Activated CD4-positive, alpha-beta T cell treated with anti-CD3 and anti-CD28 coated beads, Interleukin-2, Interleukin-4, amounts not matched to agents 100 ng/mL and 50 ng/mL, durations not matched to agents 16 hours and 8 hours (primary cell): ENCODE measurements around the gene ZNF865.
A peak's percentile ranks its signal among the peaks of the same experiment; 100 is the strongest.

Experiments
- DNase-seq: peaks from one replicate; pipeline ENCODE4 v3.0.0-alpha.2; 2020; ENCODE audit warnings: low spot score

Gene ZNF865

GRCh38 chr19:55623561-55623960, 18.1 kb downstream of the ZNF865 start:
- DNase-seq, result no peak

- DNase-seq, result peak; percentile 94
Measured at GRCh38 chr19:55624109-55625003, 18.9 kb downstream of the ZNF865 start, which contains the start of gene ZNF784. Gene ZNF784 (minus strand): TSS chr19:55624566. CDS start chr19:55624561, 5 bp downstream.

GRCh38 chr19:55625004-55625326, 19.5 kb downstream of the ZNF865 start:
- no peak for DNase-seq

- DNase-seq, result peak; percentile 92
Measured at GRCh38 chr19:55626350-55626749, 20.9 kb downstream of the ZNF865 start.

GRCh38 chr19:55632463-55632834, 27.0 kb downstream of the ZNF865 start:
- DNase-seq, result peak; percentile 92

- no peak for DNase-seq
Measured at GRCh38 chr19:55633861-55634260, 28.4 kb downstream of the ZNF865 start.

- no peak for DNase-seq
Measured at GRCh38 chr19:55635334-55635717, 29.9 kb downstream of the ZNF865 start.

- no peak for DNase-seq
Measured at GRCh38 chr19:55635856-55636440, 30.5 kb downstream of the ZNF865 start.

- DNase-seq, result no peak
Measured at GRCh38 chr19:55636723-55637122, 31.3 kb downstream of the ZNF865 start.

- no peak for DNase-seq
Measured at GRCh38 chr19:55637534-55637933, 32.1 kb downstream of the ZNF865 start.

- peak; percentile 74 for DNase-seq
Measured at GRCh38 chr19:55638864-55639359, 33.5 kb downstream of the ZNF865 start.

- DNase-seq, result peak; percentile 77
Measured at GRCh38 chr19:55640043-55640576, 34.7 kb downstream of the ZNF865 start.

GRCh38 chr19:55640577-55641425, 35.4 kb downstream of the ZNF865 start, which contains the start of gene ZNF580:
Gene ZNF580 (plus strand): TSS chr19:55641002. CDS start chr19:55642509, 1,507 bp downstream.
- peak; percentile 71 for DNase-seq

GRCh38 chr19:55641426-55642152, 36.1 kb downstream of the ZNF865 start:
- DNase-seq, result peak; percentile 40

- peak; percentile 30 for DNase-seq
Measured at GRCh38 chr19:55642153-55643002, 36.9 kb downstream of the ZNF865 start.

- peak; percentile 81 for DNase-seq
Measured at GRCh38 chr19:55643003-55643886, 37.8 kb downstream of the ZNF865 start, which contains the start of gene ZNF581. Gene ZNF581 (plus strand): TSS chr19:55643649. CDS start chr19:55644572, 923 bp downstream.

- DNase-seq, result no peak
Measured at GRCh38 chr19:55643887-55644176, 38.4 kb downstream of the ZNF865 start.

- DNase-seq, result no peak
Measured at GRCh38 chr19:55644191-55644833, 38.9 kb downstream of the ZNF865 start.
